GM12878 (cell line): ENCODE results near the gene CAMKMT. TPM values are rescaled to one million over a fixed set of nuclear protein-coding genes. Genes with fewer than 3 reads are reported as not detected.

Experiments
- ATAC-seq: fragments of 200-7000 bp; cut with Tn5 transposase; 3 replicates; pipeline ENCODE4 v1.9.1; 2020; ENCODE audit warnings: mild to moderate bottlenecking, moderate library complexity
- BruUV-seq: library from RNA; stranded (reverse); fragments of 400-500 nt; replicated peaks from 2 replicates; lab custom pipeline; 2021; lab: Mats Ljungman, UMichigan
- CTCF ChIA-PET: fragments of 300-600 bp; sonication (Branson Sonifier 250); formaldehyde crosslinking; extraction: SDS; loops from one replicate; lab custom pipeline; 2021; ENCODE audit warnings: inconsistent platforms; lab: Yijun Ruan, JAX
- POLR2A ChIA-PET: fragments of 350-600 bp; formaldehyde crosslinking; extraction: SDS; loops from one replicate; lab custom pipeline; 2021; ENCODE audit warnings: inconsistent platforms; lab: Charles Lee
- RAD21 ChIA-PET: fragments of 300-600 bp; sonication (Branson Sonifier 250); formaldehyde crosslinking; loops from one replicate; lab custom pipeline; 2023; ENCODE audit warnings: antibody characterized with exemption; ENCODE audit not compliant: unreplicated experiment; lab: Charles Lee
- SMC1A ChIA-PET: fragments of 300-600 bp; sonication (Branson Sonifier 250); formaldehyde crosslinking; loops from one replicate; lab custom pipeline; 2023; ENCODE audit not compliant: unreplicated experiment, uncharacterized antibody; lab: Charles Lee
- DNase-seq: peaks from one replicate; pipeline ENCODE4 v3.0.0-alpha.2; 2011; ENCODE audit warnings: low read depth, low spot score
- FAIRE-seq: peaks from 3 replicates; lab custom pipeline; 2011; peaks lifted over from hg19 to GRCh38; lab: Jason Lieb, UNC
- H2AFZ ChIP-seq: 2 replicates; pipeline ENCODE4 v1.6.0; 2011; ENCODE audit warnings: low read depth, low read length, control low read depth; ENCODE audit not compliant: control insufficient read depth
- H3K27ac ChIP-seq: 2 replicates; pipeline ENCODE4 v1.5.1; 2011; ENCODE audit warnings: control low read depth; ENCODE audit not compliant: control insufficient read depth, insufficient read depth
- H3K27me3 ChIP-seq, 2 experiments: replicated peaks in 1 of 2; 2 replicates each; pipeline versions ENCODE4 v1.6.0 to v1.6.1; 2011; ENCODE audit warnings: low read length in 1 of 2; ENCODE audit not compliant: control insufficient read depth in 2 of 2, insufficient read depth in 2 of 2
- H3K36me3 ChIP-seq, 2 experiments: 2 replicates each; pipeline ENCODE4 v1.5.1; 2011; ENCODE audit warnings: low read length in 1 of 2; ENCODE audit not compliant: control insufficient read depth in 2 of 2, insufficient read depth in 2 of 2
- H3K4me1 ChIP-seq: 2 replicates; pipeline ENCODE4 v1.6.1; 2011; ENCODE audit warnings: mild to moderate bottlenecking, low read length, moderate library complexity, mixed read lengths; ENCODE audit not compliant: control insufficient read depth, insufficient read depth
- H3K4me2 ChIP-seq: 2 replicates; pipeline ENCODE4 v1.6.0; 2011; ENCODE audit warnings: control low read depth; ENCODE audit not compliant: control insufficient read depth, insufficient read depth
- H3K4me3 ChIP-seq: fragments of 200-600 bp; sonication (generic); 2 replicates; pipeline ENCODE4 v1.5.1; 2016
- H3K79me2 ChIP-seq: 2 replicates; pipeline ENCODE4 v1.6.0; 2011; ENCODE audit warnings: low read length; ENCODE audit not compliant: control insufficient read depth, insufficient read depth
- H3K9ac ChIP-seq: 2 replicates; pipeline ENCODE4 v1.8.0; 2011; ENCODE audit warnings: low read length, control low read depth, mixed read lengths; ENCODE audit not compliant: control insufficient read depth, insufficient read depth
- H3K9me3 ChIP-seq: replicated peaks from 3 replicates; pipeline ENCODE4 v1.5.1; 2011; ENCODE audit warnings: mild to moderate bottlenecking, low read length; ENCODE audit not compliant: control insufficient read depth, insufficient read depth
- H4K20me1 ChIP-seq: 2 replicates; pipeline ENCODE4 v1.6.0; 2011; ENCODE audit not compliant: control insufficient read depth, insufficient read depth
- HSF1 ChIP-seq: fragments of 150-350 bp; IDR thresholded peaks from 2 replicates; pipeline ENCODE4 v1.6.1; 2014; ENCODE audit warnings: mild to moderate bottlenecking, low read depth, low read length
- REST ChIP-seq: IDR thresholded peaks from 2 replicates; pipeline ENCODE4 v1.6.1; 2012; ENCODE audit warnings: mild to moderate bottlenecking, low read depth, low read length
- YY1 ChIP-seq: IDR thresholded peaks from 2 replicates; pipeline ENCODE4 v1.6.1; 2011; ENCODE audit warnings: low read depth, mild to moderate bottlenecking, low read length
- WGBS: methylation state at CpG from one replicate; pipeline ENCODE4 v1.1.6; 2016; ENCODE audit warnings: low lambda C conversion rate; ENCODE audit not compliant: insufficient replicate concordance, insufficient coverage; ENCODE audit errors: missing lambda C conversion rate; 5-methylcytosine and 5-hydroxymethylcytosine counted together
- in situ Hi-C: fragments of 300-500 bp; cut with MboI; formaldehyde crosslinking; loops from 9 replicates; pipeline ENCODE4 v1.14.3; 2018; ENCODE audit warnings: mixed read lengths
- intact Hi-C: fragments of 100-400 bp; cut with micrococcal nuclease; formaldehyde crosslinking; loops from one replicate; pipeline ENCODE4 v1.14.2; 2022; ENCODE audit not compliant: unreplicated experiment
- polyA plus RNA-seq, 11 experiments: library from polyadenylated mRNA; depleted of rRNA in 4 of 11; unstranded in 6 of 11; stranded (reverse) in 5 of 11; fragments of >200 nt; fragmentation: Nextera tagmentation in 4 of 11; fragmentation: Illumina TruSeq in 1 of 11; extraction: Ambion mirVana in 4 of 11; extraction: Trizol in 1 of 11; gene quantifications; 1 replicate in 1 of 11; 2 replicates in 10 of 11; pipeline versions ENCODE4 v1.2.1 to v1.2.3, GENCODE V29; 2011 to 2016; ENCODE audit warnings: inconsistent platforms in 2 of 11, missing spikeins in 2 of 11, low read depth in 1 of 11
- total RNA-seq, 4 experiments: library from RNA; depleted of rRNA in 3 of 4; stranded (reverse); fragments of >200 nt in 3 of 4; fragmentation: Illumina TruSeq in 1 of 4; extraction: Trizol in 1 of 4; gene quantifications; 2 replicates each; pipeline versions ENCODE4 v1.2.1 to v1.2.3, GENCODE V29; 2013 to 2021

Gene CAMKMT
- total and polyA plus RNA-seq, 10 of the 15 experiments (the other 5 are each of a cell fraction or from before 2014, with no cell fraction given) = 2.7 to 16.0 (median 11.8) TPM

- no peaks in the 10 kb centered on the region for H3K79me2 ChIP-seq
- BruUV-seq = no TSS peak
- SMC1A ChIA-PET = interaction anchor here (1.0 to 3.5 kb wide), 4 partner anchors 23 to 356 kb away, joined by 3 to 13 read pairs (median 6); no protein-coding TSS in a partner anchor
- 0 out of 2 replicates have a peak overlapping the region, but pooled peaks have one; percentile 35 for H3K4me2 ChIP-seq
- no peak for TF ChIP-seq HSF1
- TF ChIP-seq YY1 = 0 out of 2 replicates have a peak, but pooled peaks have one; percentile 36
- TF ChIP-seq REST = no peak
- TF ChIP-seq, all 136 proteins: peak for 1
- H3K4me3 ChIP-seq = no peak overlapping the region
- no peak overlapping the region for H3K9ac ChIP-seq
- 32% methylated on average over 27 of the region's 27 CpGs for WGBS
- intact Hi-C loops = no loop called here
- no peaks in the 10 kb centered on the region for H4K20me1 ChIP-seq
- FAIRE-seq = no peak
- H3K36me3 ChIP-seq = no peaks in the 10 kb centered on the region
- no peak overlapping the region for H3K27ac ChIP-seq
- ChIA-PET RAD21 (interaction anchor here (0.6 to 2.6 kb wide), 4 partner anchors 24 to 96 kb away, joined by 3 to 11 read pairs (median 4); no protein-coding TSS in a partner anchor), CTCF (interaction anchor here (1.3 to 2.1 kb wide), 3 partner anchors 23 to 323 kb away, joined by 3 to 11 read pairs (median 4); no protein-coding TSS in a partner anchor), POLR2A (interaction anchor here (0.7 kb wide), 1 partner anchor 113 kb away, joined by 6 read pairs; no protein-coding TSS in a partner anchor)
- no peaks in the 10 kb centered on the region; the same call in 2 of the 3 replicates for H3K9me3 ChIP-seq
- no peak overlapping the region; the same call in 1 of the 2 replicates for H2AFZ ChIP-seq
- peaks cover 3% of the 10 kb centered on the region for H3K4me1 ChIP-seq
- H3K27me3 ChIP-seq = peaks cover 0 to 6% of the 10 kb centered on the region in 2 experiments
- DNase-seq = no peak
- ATAC-seq = no peak
- in situ Hi-C loops = no loop called here
Measured at GRCh38 chr2:44802777-44803424, 441.2 kb downstream of the CAMKMT start.
